GM20000 (cell line): ENCODE measurements around the gene ADGRL3.

Experiments used
- DNase-seq: peaks from one replicate; pipeline ENCODE4 v3.0.0; 2012; ENCODE audit warnings: low spot score
- CTCF ChIP-seq: IDR thresholded peaks from 2 replicates; pipeline ENCODE4 v1.5.1; 2012; ENCODE audit warnings: mild to moderate bottlenecking, control low read depth; ENCODE audit errors: extremely low read depth, missing control alignments

Gene ADGRL3

GRCh38 chr4:61200187-61200915, at the start of gene ADGRL3:
ADGRL3 (plus strand) TSS chr4:61200326.
- TF ChIP-seq CTCF: no peak
- DNase-seq: peak; percentile 12

- DNase-seq: no peak
- TF ChIP-seq CTCF: no peak
Observed at GRCh38 chr4:61152433-61152832, 47.7 kb upstream of the ADGRL3 start.

GRCh38 chr4:61160478-61160877, 39.6 kb upstream of the ADGRL3 start:
- no peak for TF ChIP-seq CTCF
- no peak for DNase-seq

- TF ChIP-seq CTCF: no peak
- DNase-seq: no peak
Observed at GRCh38 chr4:61162116-61162515, 38.0 kb upstream of the ADGRL3 start.

- no peak for TF ChIP-seq CTCF
- no peak for DNase-seq
Observed at GRCh38 chr4:61173799-61174198, 26.3 kb upstream of the ADGRL3 start.

- no peak for DNase-seq
- no peak for TF ChIP-seq CTCF
Observed at GRCh38 chr4:61175495-61175894, 24.6 kb upstream of the ADGRL3 start.

- no peak for DNase-seq
- no peak for TF ChIP-seq CTCF
Observed at GRCh38 chr4:61177367-61177766, 22.8 kb upstream of the ADGRL3 start.
